Naive thymus-derived CD8-positive, alpha-beta T cell (primary cell): ENCODE measurements around the gene CSMD2. TPM values are rescaled to one million over a fixed set of nuclear protein-coding genes. Genes with fewer than 3 reads are reported as not detected.

ENCODE experiments used
- ATAC-seq, 2 donors: fragments of 150-1000 bp; cut with Tn5 transposase in 1 of 2; sonication (Bioruptor Pico), chemical (Tn5 transposase) in 1 of 2; 1 replicate in 1 of 2; 2 replicates in 1 of 2; pipeline ENCODE4 v1.10.0; 2021; ENCODE audit warnings: mild to moderate bottlenecking in 2 of 2, moderate library complexity in 2 of 2
- POLR2A ChIA-PET: fragments of 350-600 bp; sonication (Branson Sonifier 250); formaldehyde crosslinking; loops from one replicate; lab custom pipeline; 2021; ENCODE audit warnings: antibody characterized with exemption; lab: Charles Lee
- DNase-seq, 10 donors: peaks; one replicate each; pipeline versions ENCODE4 v3.0.0 to v3.0.0-alpha.2; 2020 to 2022
- H3K27ac Mint-ChIP-seq, 10 donors: one replicate each; pipeline ENCODE4 v1.8.0; 2020 to 2022; ENCODE audit warnings: mild to moderate bottlenecking in 10 of 10, mixed read lengths in 10 of 10, moderate library complexity in 4 of 10, inconsistent platforms in 1 of 10
- H3K27me3 Mint-ChIP-seq, 5 donors: one replicate each; pipeline ENCODE4 v1.8.0; 2021 to 2022; ENCODE audit warnings: mixed read lengths in 5 of 5
- H3K36me3 Mint-ChIP-seq, 3 donors: one replicate each; pipeline ENCODE4 v1.8.0; 2020 to 2022; ENCODE audit warnings: mixed read lengths in 3 of 3, mild to moderate bottlenecking in 2 of 3, inconsistent platforms in 1 of 3
- H3K4me1 Mint-ChIP-seq, 4 donors: one replicate each; pipeline ENCODE4 v1.8.0; 2021 to 2022; ENCODE audit warnings: mixed read lengths in 4 of 4
- H3K4me3 Mint-ChIP-seq, 10 donors: one replicate each; pipeline ENCODE4 v1.8.0; 2020 to 2022; ENCODE audit warnings: mild to moderate bottlenecking in 10 of 10, mixed read lengths in 10 of 10, moderate library complexity in 6 of 10, inconsistent platforms in 1 of 10
- H3K9me3 Mint-ChIP-seq, 9 donors: one replicate each; pipeline ENCODE4 v1.8.0; 2020 to 2022; ENCODE audit warnings: mixed read lengths in 9 of 9, mild to moderate bottlenecking in 3 of 9, inconsistent platforms in 1 of 9, moderate library complexity in 1 of 9
- polyA plus RNA-seq, 3 donors: library from polyadenylated mRNA; unstranded; fragments of 300-500 nt; fragmentation: Illumina TruSeq; gene quantifications; one replicate each; pipeline ENCODE4 v1.2.3, GENCODE V29; 2021
- total RNA-seq, 8 experiments: library from RNA in 2 of 8; stranded (reverse) in 2 of 8; gene quantifications; one replicate each; pipeline ENCODE4 v1.2.3 and lab custom pipeline; 2021 to 2026

Gene CSMD2
- total and polyA plus RNA-seq, 5 experiments from 2014 or later = not detected

- H3K27ac Mint-ChIP-seq = no peak overlapping the region
- peaks cover 0 to 1% (median 0%) of the 10 kb centered on the region in 9 donors for H3K9me3 Mint-ChIP-seq
- peaks cover 3 to 35% (median 17%) of the 10 kb centered on the region in 5 donors for H3K27me3 Mint-ChIP-seq
- POLR2A ChIA-PET = no interaction called here
- no peak for DNase-seq
- H3K4me3 Mint-ChIP-seq = no peak overlapping the region
- no peak for ATAC-seq
- no peaks in the 10 kb centered on the region for H3K36me3 Mint-ChIP-seq
- no peaks in the 10 kb centered on the region for H3K4me1 Mint-ChIP-seq
Observed at GRCh38 chr1:33716976-33717688, 447.9 kb downstream of the CSMD2 start.

GRCh38 chr1:33715195-33715811, 449.7 kb downstream of the CSMD2 start:
- ATAC-seq (no peak), DNase-seq (no peak)
- Mint-ChIP-seq H3K4me3 (no peak overlapping the region), H3K4me1 (no peaks in the 10 kb centered on the region), H3K27me3 (peaks cover 5 to 47% (median 28%) of the 10 kb centered on the region in 5 donors), H3K9me3 (peaks cover 0 to 1% (median 0%) of the 10 kb centered on the region in 9 donors), H3K36me3 (no peaks in the 10 kb centered on the region), H3K27ac (no peak overlapping the region)
- POLR2A ChIA-PET = no interaction called here

- POLR2A ChIA-PET = no interaction called here
- no peak overlapping the region for H3K27ac Mint-ChIP-seq
- no peaks in the 10 kb centered on the region for H3K9me3 Mint-ChIP-seq
- no peak overlapping the region for H3K4me3 Mint-ChIP-seq
- no peaks in the 10 kb centered on the region for H3K36me3 Mint-ChIP-seq
- no peaks in the 10 kb centered on the region for H3K4me1 Mint-ChIP-seq
- peaks cover 6 to 56% (median 32%) of the 10 kb centered on the region in 5 donors for H3K27me3 Mint-ChIP-seq
- DNase-seq (no peak), ATAC-seq (no peak)
Observed at GRCh38 chr1:33714421-33714820, 450.6 kb downstream of the CSMD2 start.

- Mint-ChIP-seq H3K27ac (no peak overlapping the region), H3K27me3 (peaks cover 13 to 68% (median 39%) of the 10 kb centered on the region in 5 donors), H3K4me3 (no peak overlapping the region), H3K4me1 (no peaks in the 10 kb centered on the region), H3K9me3 (no peaks in the 10 kb centered on the region), H3K36me3 (no peaks in the 10 kb centered on the region)
- no peak for DNase-seq
- POLR2A ChIA-PET = no interaction called here
- ATAC-seq = no peak
Observed at GRCh38 chr1:33713058-33713877, 451.8 kb downstream of the CSMD2 start.

- POLR2A ChIA-PET = no interaction called here
- Mint-ChIP-seq H3K36me3 (no peaks in the 10 kb centered on the region), H3K4me1 (no peaks in the 10 kb centered on the region), H3K27ac (no peak overlapping the region), H3K4me3 (no peak overlapping the region), H3K9me3 (no peaks in the 10 kb centered on the region), H3K27me3 (peaks cover 17 to 78% (median 46%) of the 10 kb centered on the region in 5 donors)
- DNase-seq (no peak), ATAC-seq (no peak)
Observed at GRCh38 chr1:33712186-33712585, 452.8 kb downstream of the CSMD2 start.

- no peak for ATAC-seq
- H3K4me3 Mint-ChIP-seq = no peak overlapping the region
- H3K27ac Mint-ChIP-seq = no peak overlapping the region
- H3K36me3 Mint-ChIP-seq = no peaks in the 10 kb centered on the region
- POLR2A ChIA-PET = no interaction called here
- DNase-seq = no peak
- peaks cover 21 to 78% (median 51%) of the 10 kb centered on the region in 5 donors for H3K27me3 Mint-ChIP-seq
- H3K9me3 Mint-ChIP-seq = no peaks in the 10 kb centered on the region
- H3K4me1 Mint-ChIP-seq = no peaks in the 10 kb centered on the region
Observed at GRCh38 chr1:33711511-33711910, 453.5 kb downstream of the CSMD2 start.

GRCh38 chr1:33710967-33711366, 454.1 kb downstream of the CSMD2 start:
- POLR2A ChIA-PET = no interaction called here
- DNase-seq (no peak), ATAC-seq (no peak)
- no peaks in the 10 kb centered on the region for H3K4me1 Mint-ChIP-seq
- peak overlapping the region in 1 of 10 donors; percentile 32 for H3K27ac Mint-ChIP-seq
- H3K4me3 Mint-ChIP-seq = no peak overlapping the region
- no peaks in the 10 kb centered on the region for H3K9me3 Mint-ChIP-seq
- H3K36me3 Mint-ChIP-seq = no peaks in the 10 kb centered on the region
- peaks cover 21 to 81% (median 49%) of the 10 kb centered on the region in 5 donors for H3K27me3 Mint-ChIP-seq

- DNase-seq = no peak
- Mint-ChIP-seq H3K9me3 (no peaks in the 10 kb centered on the region), H3K27me3 (peaks cover 23 to 82% (median 49%) of the 10 kb centered on the region in 5 donors), H3K36me3 (no peaks in the 10 kb centered on the region), H3K4me1 (no peaks in the 10 kb centered on the region), H3K4me3 (no peak overlapping the region), H3K27ac (no peak overlapping the region)
- no peak for ATAC-seq
- POLR2A ChIA-PET = no interaction called here
Observed at GRCh38 chr1:33709783-33710718, 455.0 kb downstream of the CSMD2 start.

GRCh38 chr1:33709174-33709782, 455.8 kb downstream of the CSMD2 start:
- Mint-ChIP-seq H3K27me3 (peaks cover 23 to 75% (median 44%) of the 10 kb centered on the region in 5 donors), H3K4me1 (no peaks in the 10 kb centered on the region), H3K4me3 (no peak overlapping the region), H3K27ac (no peak overlapping the region), H3K9me3 (no peaks in the 10 kb centered on the region), H3K36me3 (no peaks in the 10 kb centered on the region)
- POLR2A ChIA-PET = no interaction called here
- DNase-seq (no peak), ATAC-seq (no peak)

- ATAC-seq = no peak
- POLR2A ChIA-PET = no interaction called here
Observed at GRCh38 chr1:33706634-33707255, 458.3 kb downstream of the CSMD2 start.

GRCh38 chr1:33703464-33703863, 461.6 kb downstream of the CSMD2 start:
- Mint-ChIP-seq H3K4me1 (no peaks in the 10 kb centered on the region), H3K27ac (no peak overlapping the region), H3K27me3 (peaks cover 12 to 37% (median 20%) of the 10 kb centered on the region in 5 donors), H3K36me3 (no peaks in the 10 kb centered on the region), H3K4me3 (no peak overlapping the region), H3K9me3 (no peaks in the 10 kb centered on the region)
- POLR2A ChIA-PET = no interaction called here
- ATAC-seq (no peak), DNase-seq (no peak)

More at GRCh38 chr1:33706634-33707255, 458.3 kb downstream of the CSMD2 start:
- H3K27me3 Mint-ChIP-seq = peaks cover 23 to 54% (median 36%) of the 10 kb centered on the region in 5 donors
- H3K4me1 Mint-ChIP-seq = no peaks in the 10 kb centered on the region
- no peak overlapping the region for H3K4me3 Mint-ChIP-seq
- H3K9me3 Mint-ChIP-seq = no peaks in the 10 kb centered on the region
- H3K27ac Mint-ChIP-seq = no peak overlapping the region
- H3K36me3 Mint-ChIP-seq = no peaks in the 10 kb centered on the region
- no peak for DNase-seq
